GM21423 (cell line): Measurements from ENCODE around the gene KCND1.

ENCODE experiments used
- ATAC-seq: cut with Tn5 transposase; IDR thresholded peaks from one replicate; pipeline ENCODE4 v1.9.1; 2021; ENCODE audit warnings: mild to moderate bottlenecking, moderate library complexity; ENCODE audit not compliant: unreplicated experiment

The KCND1 gene

GRCh38 chrX:48939524-48940228 lies 32.0 kb downstream of the KCND1 start:
- peak; percentile 34 for ATAC-seq

GRCh38 chrX:48938721-48939425 lies 32.8 kb downstream of the KCND1 start:
- peak; percentile 42 for ATAC-seq

- peak; percentile 52 for ATAC-seq
Observed at GRCh38 chrX:48937054-48937907, 34.4 kb downstream of the KCND1 start.

GRCh38 chrX:48936429-48937053 lies 35.1 kb downstream of the KCND1 start:
- peak; percentile 0 for ATAC-seq

GRCh38 chrX:48935301-48935670 lies 36.4 kb downstream of the KCND1 start:
- ATAC-seq: no peak

- ATAC-seq: no peak
Observed at GRCh38 chrX:48934581-48935300, 36.9 kb downstream of the KCND1 start.

GRCh38 chrX:48933757-48934156 lies 37.9 kb downstream of the KCND1 start:
- ATAC-seq: no peak

- no peak for ATAC-seq
Observed at GRCh38 chrX:48927736-48928382, 43.8 kb downstream of the KCND1 start.

- ATAC-seq: no peak
Observed at GRCh38 chrX:48927123-48927522, 44.5 kb downstream of the KCND1 start.

- no peak for ATAC-seq
Observed at GRCh38 chrX:48924270-48924669, 47.4 kb downstream of the KCND1 start.

GRCh38 chrX:48923771-48924170 lies 47.9 kb downstream of the KCND1 start:
- no peak for ATAC-seq

GRCh38 chrX:48920718-48921104 lies 50.9 kb downstream of the KCND1 start:
- ATAC-seq: no peak

GRCh38 chrX:48919947-48920717 lies 51.5 kb downstream of the KCND1 start:
- no peak for ATAC-seq

- ATAC-seq: no peak
Observed at GRCh38 chrX:48919360-48919841, 52.2 kb downstream of the KCND1 start.

GRCh38 chrX:48918643-48919340 lies 52.9 kb downstream of the KCND1 start, which contains the start of gene PIM2:
TSS of gene PIM2 (minus strand) at chrX:48919024. CDS start at chrX:48918834, 190 bp downstream.
- peak; percentile 76 for ATAC-seq

- no peak for ATAC-seq
Observed at GRCh38 chrX:48918301-48918642, 53.4 kb downstream of the KCND1 start.

GRCh38 chrX:48917139-48918001 lies 54.3 kb downstream of the KCND1 start:
- no peak for ATAC-seq
